ENCODE results near the gene ABL2. TPM values are rescaled to one million over a fixed set of nuclear protein-coding genes. Genes with fewer than 3 reads are reported as not detected.
A peak's percentile ranks its signal among the peaks of the same experiment; 100 is the strongest.

ABL2 gene
- total RNA-seq, 4 donors from 2014 or later = 6.8 to 22.2 (median 12.2) TPM

DNA sequence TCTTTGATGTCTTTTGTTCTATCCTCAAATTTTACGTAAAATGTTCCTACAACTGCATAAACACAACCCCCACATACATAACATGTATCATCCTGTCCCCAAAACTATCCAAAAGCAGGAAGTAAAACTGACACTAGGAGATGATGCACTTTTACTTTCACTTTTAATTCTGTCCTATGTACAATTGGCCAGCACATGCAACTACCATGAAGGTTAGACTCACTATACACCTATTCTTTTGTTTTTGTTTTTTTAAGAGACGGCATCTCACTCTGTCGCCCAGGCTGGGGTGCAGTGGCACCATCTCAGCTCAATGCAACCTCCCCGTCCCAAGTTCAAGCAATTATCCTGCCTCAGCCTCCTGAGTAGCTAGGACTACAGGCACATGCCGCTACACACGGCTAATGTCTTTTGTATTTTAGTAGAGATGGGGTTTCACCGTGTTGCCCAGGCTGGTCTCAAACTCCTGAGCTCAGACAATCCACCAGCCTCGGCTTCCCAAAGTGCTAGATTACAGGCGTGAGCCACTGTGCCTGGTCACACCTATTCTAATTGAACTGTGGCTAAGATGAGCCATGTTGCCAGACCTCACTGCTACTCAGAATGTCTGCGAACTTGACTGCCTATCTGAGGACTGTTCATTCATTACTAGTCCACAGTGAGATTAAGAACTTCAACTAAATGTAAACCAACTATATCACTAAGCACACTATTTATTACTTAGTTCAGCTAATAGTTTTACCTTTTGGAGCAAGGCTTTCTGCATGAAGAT is 99.6 kb downstream of the ABL2 start:
- Histone ChIP-seq H3K27ac (peak overlapping the region; percentile 60), H3K27me3 (no peaks in the 10 kb centered on the region), H3K4me3 (peak overlapping the region; percentile 21), H3K9me3 (no peaks in the 10 kb centered on the region), H3K4me1 (peaks cover 34% of the 10 kb centered on the region), H3K36me3 (peaks cover 15% of the 10 kb centered on the region)
- 72% methylated on average over 10 of the region's 10 CpGs for WGBS
- TF ChIP-seq, protein P1, sequence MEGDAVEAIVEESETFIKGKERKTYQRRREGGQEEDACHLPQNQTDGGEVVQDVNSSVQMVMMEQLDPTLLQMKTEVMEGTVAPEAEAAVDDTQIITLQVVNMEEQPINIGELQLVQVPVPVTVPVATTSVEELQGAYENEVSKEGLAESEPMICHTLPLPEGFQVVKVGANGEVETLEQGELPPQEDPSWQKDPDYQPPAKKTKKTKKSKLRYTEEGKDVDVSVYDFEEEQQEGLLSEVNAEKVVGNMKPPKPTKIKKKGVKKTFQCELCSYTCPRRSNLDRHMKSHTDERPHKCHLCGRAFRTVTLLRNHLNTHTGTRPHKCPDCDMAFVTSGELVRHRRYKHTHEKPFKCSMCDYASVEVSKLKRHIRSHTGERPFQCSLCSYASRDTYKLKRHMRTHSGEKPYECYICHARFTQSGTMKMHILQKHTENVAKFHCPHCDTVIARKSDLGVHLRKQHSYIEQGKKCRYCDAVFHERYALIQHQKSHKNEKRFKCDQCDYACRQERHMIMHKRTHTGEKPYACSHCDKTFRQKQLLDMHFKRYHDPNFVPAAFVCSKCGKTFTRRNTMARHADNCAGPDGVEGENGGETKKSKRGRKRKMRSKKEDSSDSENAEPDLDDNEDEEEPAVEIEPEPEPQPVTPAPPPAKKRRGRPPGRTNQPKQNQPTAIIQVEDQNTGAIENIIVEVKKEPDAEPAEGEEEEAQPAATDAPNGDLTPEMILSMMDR (IDR thresholded peaks at IDR 0.05) = no peak
- TF ChIP-seq POLR2A (IDR thresholded peaks at IDR 0.05) (no peak), EP300 (IDR thresholded peaks at IDR 0.05) (no peak), POLR2AphosphoS5 (IDR thresholded peaks at IDR 0.05) (no peak)
- DNase-seq (ENCODE audit: low spot score in 2 of 2) = no peak

DNA sequence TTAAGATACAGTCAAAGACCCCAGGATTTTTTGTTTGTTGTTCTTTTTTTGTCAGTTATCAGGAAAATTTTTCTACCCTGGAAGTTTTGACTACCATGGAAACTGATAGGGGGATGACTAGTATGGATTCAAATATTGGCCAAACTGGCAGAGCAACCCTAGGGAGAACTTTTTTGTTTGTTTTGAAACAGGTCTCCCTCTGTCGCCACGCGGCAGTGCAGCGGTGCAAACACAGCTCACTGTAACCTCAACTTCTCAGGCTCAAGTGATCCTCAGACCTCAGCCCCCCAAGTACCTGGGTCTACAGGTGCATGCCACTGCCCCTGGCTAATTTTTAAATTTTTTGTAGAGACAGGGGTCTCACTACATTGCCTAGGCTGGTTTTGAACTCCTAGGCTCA is 101.0 kb downstream of the ABL2 start:
- Histone ChIP-seq H3K36me3 (peaks cover 20% of the 10 kb centered on the region), H3K27me3 (no peaks in the 10 kb centered on the region), H3K4me3 (no peak overlapping the region), H3K9me3 (no peaks in the 10 kb centered on the region), H3K27ac (no peak overlapping the region), H3K4me1 (peaks cover 34% of the 10 kb centered on the region)
- DNase-seq (ENCODE audit: low spot score in 2 of 2) = no peak
- TF ChIP-seq EP300 (IDR thresholded peaks at IDR 0.05) (no peak), POLR2A (IDR thresholded peaks at IDR 0.05) (no peak), POLR2AphosphoS5 (IDR thresholded peaks at IDR 0.05) (no peak)
- TF ChIP-seq, protein P1 (IDR thresholded peaks at IDR 0.05) = no peak
- WGBS = 89% methylated on average over 4 of the region's 4 CpGs

DNA sequence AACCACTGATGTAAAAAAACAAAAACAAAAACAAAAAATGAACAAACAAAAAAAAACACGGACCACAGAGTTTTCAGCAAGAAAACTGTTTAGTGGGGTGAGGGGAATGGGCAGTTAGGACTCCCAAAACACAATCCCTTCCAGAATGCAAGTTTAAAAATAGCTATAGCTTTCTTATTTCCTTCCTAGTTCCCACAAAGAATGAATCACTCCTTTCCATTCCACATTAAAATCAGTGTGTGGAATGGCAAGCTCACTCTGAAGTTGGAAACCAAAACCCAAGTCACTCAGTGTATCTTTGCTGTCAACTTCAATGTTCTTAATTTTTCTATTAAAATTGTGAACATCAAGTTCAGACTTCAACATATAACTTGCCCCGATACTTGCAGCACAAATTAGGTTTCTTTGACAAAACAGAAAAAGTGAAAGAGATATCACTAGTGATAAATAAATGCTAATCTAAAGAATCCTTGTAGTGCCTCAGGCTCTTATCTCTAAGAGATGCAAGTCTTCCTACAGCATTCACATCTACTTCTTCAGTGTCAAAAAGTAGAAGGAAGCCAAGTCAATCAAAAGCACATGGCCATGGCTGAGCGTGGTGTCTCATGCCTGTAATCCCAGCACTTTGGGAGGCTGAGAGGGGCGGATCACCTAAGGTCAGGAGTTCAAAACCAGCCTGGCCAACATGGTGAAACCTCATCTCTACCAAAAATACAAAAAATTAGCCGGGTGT is 102.1 kb downstream of the ABL2 start:
- Histone ChIP-seq H3K4me1 (peaks cover 34% of the 10 kb centered on the region), H3K9me3 (no peaks in the 10 kb centered on the region), H3K27ac (no peak overlapping the region), H3K4me3 (no peak overlapping the region), H3K27me3 (no peaks in the 10 kb centered on the region), H3K36me3 (peaks cover 27% of the 10 kb centered on the region)
- no peak for DNase-seq (ENCODE audit: low spot score in 2 of 2)
- TF ChIP-seq EP300 (IDR thresholded peaks at IDR 0.05) = no peak
- TF ChIP-seq POLR2AphosphoS5 (IDR thresholded peaks at IDR 0.05) = no peak
- no peak for TF ChIP-seq POLR2A (IDR thresholded peaks at IDR 0.05)
- TF ChIP-seq, protein P1 (IDR thresholded peaks at IDR 0.05) = no peak
- 67% methylated on average over 5 of the region's 5 CpGs for WGBS

DNA sequence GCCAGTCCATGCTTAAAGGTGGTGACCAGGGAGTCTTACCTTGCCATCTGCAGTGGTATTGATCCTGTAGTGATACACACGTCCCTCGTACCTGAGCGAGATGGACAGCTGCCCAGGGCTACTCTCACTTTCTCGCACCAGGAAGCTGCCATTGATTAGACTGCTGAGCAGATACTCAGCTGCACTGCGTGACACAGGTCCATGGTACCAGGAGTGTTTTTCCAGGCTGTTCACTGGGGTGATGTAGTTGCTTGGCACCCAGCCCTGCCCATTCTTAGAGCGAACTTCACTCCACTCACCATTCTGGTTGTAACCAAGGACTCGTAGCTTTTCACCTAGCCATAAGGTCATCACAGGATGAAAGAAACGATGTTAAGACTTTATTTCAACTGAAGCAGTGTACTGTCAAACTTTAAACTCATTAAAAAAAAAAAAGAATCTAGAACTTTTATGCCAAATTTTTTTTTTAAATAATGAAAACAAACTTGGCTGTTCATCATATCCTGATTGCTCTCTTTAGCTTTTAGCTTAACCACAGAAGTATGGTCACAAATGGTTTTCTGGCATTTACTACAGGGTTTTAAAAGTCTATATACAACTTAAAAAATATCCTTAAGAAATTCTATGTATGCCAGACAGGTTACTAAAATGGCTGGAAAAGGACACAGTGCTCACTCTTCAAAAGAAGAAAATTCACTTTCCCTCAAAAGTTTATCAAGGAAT is 103.0 kb downstream of the ABL2 start:
- Histone ChIP-seq H3K27me3 (no peaks in the 10 kb centered on the region), H3K9me3 (no peaks in the 10 kb centered on the region), H3K27ac (no peak overlapping the region), H3K4me3 (no peak overlapping the region), H3K36me3 (peaks cover 28% of the 10 kb centered on the region), H3K4me1 (peaks cover 35% of the 10 kb centered on the region)
- TF ChIP-seq, protein P1 (IDR thresholded peaks at IDR 0.05) = no peak
- TF ChIP-seq EP300 (IDR thresholded peaks at IDR 0.05) = no peak
- TF ChIP-seq POLR2AphosphoS5 (IDR thresholded peaks at IDR 0.05) = no peak
- no peak for TF ChIP-seq POLR2A (IDR thresholded peaks at IDR 0.05)
- no peak for DNase-seq (ENCODE audit: low spot score in 2 of 2)
- WGBS = 78% methylated on average over 8 of the region's 8 CpGs
